ENCODE data around the gene CRHR2.

GRCh38 chr7:30650421-30650808 lies 31.8 kb downstream of the CRHR2 start:
- TF ChIP-seq POLR2AphosphoS5 (IDR thresholded peaks at IDR 0.05; ENCODE audit: low read depth) (no peak), CTCF (conservative IDR thresholded peaks at IDR 0.05; ENCODE audit: low read depth in 2 of 2) (0 out of 4 replicates have a peak, but pooled peaks of 1 of the 2 experiments have one; percentile 9), EZH2 (IDR thresholded peaks at IDR 0.05; ENCODE audit: low read depth, unreplicated experiment) (no peak), REST (IDR thresholded peaks at IDR 0.05; ENCODE audit: unreplicated experiment) (no peak), CREB1 (CRISPR knock-in tag; IDR thresholded peaks at IDR 0.05; ENCODE audit: low read depth) (no peak), EZH2phosphoT487 (IDR thresholded peaks at IDR 0.05; ENCODE audit: unreplicated experiment) (no peak)

Data from GM23338 (cell line).